Adrenal gland (tissue), 5 donors: ENCODE data around the gene RXYLT1.

ENCODE experiments used
- CTCF ChIP-seq, 6 experiments: fragments of 450-650 bp in 4 of 6; fragments of 200-600 bp in 2 of 6; sonication (generic) in 1 of 6; IDR thresholded peaks; 1 replicate in 5 of 6; 2 replicates in 1 of 6; pipeline versions ENCODE4 v1.5.1 to v1.8.0; 2016 to 2021; ENCODE audit warnings: antibody characterized with exemption in 6 of 6, mild to moderate bottlenecking in 2 of 6, moderate library complexity in 1 of 6
- POLR2A ChIP-seq, 2 donors: fragments of 450-650 bp; IDR thresholded peaks; one replicate each; pipeline ENCODE4 v1.6.1; 2017; ENCODE audit warnings: antibody characterized with exemption in 2 of 2, mild to moderate bottlenecking in 2 of 2, moderate library complexity in 1 of 2
- donor health status: DM: no; HTN: no; CAD: no.

GRCh38 chr12:63826006-63826585 is 46.4 kb downstream of the RXYLT1 start:
- peak; percentile 64 to 94 (median 80) for TF ChIP-seq CTCF (IDR thresholded peaks at IDR 0.05)
- TF ChIP-seq POLR2A (IDR thresholded peaks at IDR 0.05) = no peak
